Stimulated activated CD4-positive, alpha-beta T cell treated with anti-CD3 and anti-CD28 coated beads, Interleukin-12 subunit alpha, Interleukin-12 subunit beta, amount 100 ng/mL, for 48 hours (primary cell): ENCODE results near the gene AVPR1B.

Source experiments
- DNase-seq, 3 donors: peaks; one replicate each; pipeline ENCODE4 v3.0.0-alpha.2; 2020; ENCODE audit warnings: low read depth in 2 of 3, low spot score in 1 of 3

Gene AVPR1B

GRCh38 chr1:206112600-206113301, 4.4 kb downstream of the AVPR1B start:
- no peak for DNase-seq

GRCh38 chr1:206111271-206111927, 5.8 kb downstream of the AVPR1B start:
- no peak for DNase-seq

GRCh38 chr1:206110820-206111219, 6.4 kb downstream of the AVPR1B start:
- DNase-seq, result no peak

- no peak for DNase-seq
These were observed 7.0 kb downstream of the AVPR1B start for GRCh38 chr1:206110161-206110560.

- DNase-seq, result no peak
These were observed 7.5 kb downstream of the AVPR1B start for GRCh38 chr1:206109718-206110117.

GRCh38 chr1:206108635-206109034, 8.6 kb downstream of the AVPR1B start:
- DNase-seq, result no peak

- DNase-seq, result no peak
These were observed 10.0 kb downstream of the AVPR1B start for GRCh38 chr1:206107168-206107544.

GRCh38 chr1:206106328-206107167, 10.6 kb downstream of the AVPR1B start:
- peak; percentile 66 to 80 (median 66) for DNase-seq

- no peak for DNase-seq
These were observed 11.7 kb downstream of the AVPR1B start for GRCh38 chr1:206105464-206105995.

GRCh38 chr1:206103979-206104378, 13.2 kb downstream of the AVPR1B start:
- no peak for DNase-seq

- DNase-seq, result no peak
These were observed 14.8 kb downstream of the AVPR1B start for GRCh38 chr1:206102292-206102936.

GRCh38 chr1:206101351-206102045, 15.7 kb downstream of the AVPR1B start:
- no peak for DNase-seq

- no peak for DNase-seq
These were observed 16.9 kb downstream of the AVPR1B start for GRCh38 chr1:206100226-206100815.

- DNase-seq, result no peak
These were observed 18.8 kb downstream of the AVPR1B start for GRCh38 chr1:206098242-206098919.

GRCh38 chr1:206097381-206097780, 19.8 kb downstream of the AVPR1B start:
- DNase-seq, result no peak

- no peak for DNase-seq
These were observed 23.2 kb downstream of the AVPR1B start for GRCh38 chr1:206094024-206094423.

GRCh38 chr1:206089341-206089740, 27.8 kb downstream of the AVPR1B start:
- DNase-seq, result no peak

- DNase-seq, result no peak
These were observed 30.1 kb downstream of the AVPR1B start for GRCh38 chr1:206087091-206087490.

GRCh38 chr1:206083750-206084149, 33.4 kb downstream of the AVPR1B start:
- DNase-seq, result no peak
